SK-N-SH (cell line): ENCODE measurements around the gene VDAC2. TPM values are rescaled to one million over a fixed set of nuclear protein-coding genes. Genes with fewer than 3 reads are reported as not detected.

Experiments
- CTCF ChIA-PET: fragments of 300-600, 350-600 bp; formaldehyde crosslinking; extraction: SDS; loops from one replicate; lab custom pipeline; 2021; lab: Yijun Ruan, JAX
- POLR2A ChIA-PET: fragments of 350-600 bp; sonication (Branson Sonifier 250); formaldehyde crosslinking; extraction: SDS; loops from one replicate; lab custom pipeline; 2020; ENCODE audit warnings: antibody characterized with exemption, inconsistent platforms; lab: Yijun Ruan, JAX
- DNase-seq: peaks from one replicate; pipeline ENCODE4 v3.0.0; 2012
- H2AFZ ChIP-seq: fragments of 200-600 bp; sonication (generic); 2 replicates; pipeline ENCODE4 v1.8.1; 2016; ENCODE audit warnings: antibody characterized with exemption, mild to moderate bottlenecking, low read depth
- H3F3A ChIP-seq: fragments of 200-600 bp; sonication (generic); replicated peaks from 2 replicates; pipeline ENCODE3; 2016; ENCODE audit warnings: antibody characterized with exemption, mild to moderate bottlenecking; ENCODE audit not compliant: insufficient read depth
- H3K27ac ChIP-seq, 2 experiments: fragments of 200-500 bp in 1 of 2; fragments of 200-600 bp in 1 of 2; sonication (Bioruptor generic) in 1 of 2; sonication (generic), shearing (Covaris generic) in 1 of 2; 2 replicates each; pipeline versions ENCODE4 v1.5.1 to v1.6.1; 2014 to 2016; ENCODE audit warnings: low read depth in 2 of 2, inconsistent platforms in 1 of 2, low read length in 1 of 2, mild to moderate bottlenecking in 1 of 2, mixed read lengths in 1 of 2
- H3K27me3 ChIP-seq: fragments of 200-600 bp; sonication (generic), shearing (Covaris generic); 2 replicates; pipeline ENCODE4 v1.6.1; 2016; ENCODE audit warnings: mixed run types; ENCODE audit not compliant: insufficient read depth
- H3K36me3 ChIP-seq, 2 experiments: fragments of 200-500 bp in 1 of 2; fragments of 200-600 bp in 1 of 2; sonication (Bioruptor generic) in 1 of 2; sonication (generic) in 1 of 2; replicated peaks in 1 of 2; 2 replicates each; pipeline versions ENCODE3 to v1.5.1; 2014 to 2016; ENCODE audit warnings: low read length in 1 of 2, mild to moderate bottlenecking in 1 of 2; ENCODE audit not compliant: insufficient read depth in 2 of 2, control insufficient read depth in 1 of 2
- H3K4me1 ChIP-seq, 2 experiments: fragments of 200-500 bp in 1 of 2; fragments of 200-600 bp in 1 of 2; sonication (Bioruptor generic) in 1 of 2; sonication (generic), shearing (Covaris generic) in 1 of 2; 2 replicates each; pipeline versions ENCODE4 v1.5.1 to v1.6.1; 2014 to 2016; ENCODE audit warnings: low read depth in 1 of 2, low read length in 1 of 2, mixed run types in 1 of 2; ENCODE audit not compliant: insufficient read depth in 2 of 2, control insufficient read depth in 1 of 2
- H3K4me2 ChIP-seq: fragments of 200-600 bp; sonication (generic), shearing (Covaris generic); 2 replicates; pipeline ENCODE4 v1.6.1; 2017; ENCODE audit warnings: mixed run types
- H3K4me3 ChIP-seq, 2 experiments: fragments of 200-500 bp in 1 of 2; fragments of 200-600 bp in 1 of 2; sonication (Bioruptor generic) in 1 of 2; sonication (generic), shearing (Covaris generic) in 1 of 2; 2 replicates each; pipeline versions ENCODE4 v1.5.1 to v1.8.1; 2014 to 2016; ENCODE audit warnings: low read depth in 2 of 2, inconsistent platforms in 1 of 2, low read length in 1 of 2, mild to moderate bottlenecking in 1 of 2, mixed read lengths in 1 of 2, moderate library complexity in 1 of 2
- H3K79me2 ChIP-seq: fragments of 200-600 bp; sonication (generic); 2 replicates; pipeline ENCODE4 v1.8.1; 2017; ENCODE audit warnings: mild to moderate bottlenecking; ENCODE audit not compliant: insufficient read depth
- H3K9ac ChIP-seq: fragments of 200-600 bp; sonication (generic); 2 replicates; pipeline ENCODE4 v1.6.1; 2017; ENCODE audit warnings: mixed run types
- H3K9me2 ChIP-seq: fragments of 200-600 bp; sonication (generic); 2 replicates; pipeline ENCODE4 v1.6.1; 2017; ENCODE audit warnings: mixed run types
- H3K9me3 ChIP-seq: fragments of 200-600 bp; sonication (generic); 2 replicates; pipeline ENCODE4 v1.6.1; 2017; ENCODE audit warnings: mixed run types, mild to moderate bottlenecking, moderate library complexity
- H4K20me1 ChIP-seq: fragments of 200-600 bp; sonication (generic); 2 replicates; pipeline ENCODE4 v1.6.1; 2017; ENCODE audit warnings: mild to moderate bottlenecking, mixed run types; ENCODE audit not compliant: insufficient read depth
- EP300 ChIP-seq, 2 experiments: IDR thresholded peaks; 2 replicates each; pipeline versions ENCODE4 v1.4.0 to v1.6.1; 2012; ENCODE audit warnings: borderline replicate concordance in 1 of 2, low read depth in 1 of 2, low read length in 1 of 2
- FOSL2 ChIP-seq: IDR thresholded peaks from 2 replicates; pipeline ENCODE4 v1.4.0; 2012; ENCODE audit warnings: low read depth, mild to moderate bottlenecking, moderate library complexity, borderline replicate concordance
- FOXJ3 ChIP-seq: sonication (generic); formaldehyde crosslinking; IDR thresholded peaks from 2 replicates; pipeline ENCODE4 v1.5.1; 2020; ENCODE audit warnings: mild to moderate bottlenecking, missing genetic modification reagents
- FOXM1 ChIP-seq: IDR thresholded peaks from 2 replicates; pipeline ENCODE4 v1.4.0; 2012; ENCODE audit warnings: low read depth, mild to moderate bottlenecking
- GATA2 ChIP-seq: sonication (generic); formaldehyde crosslinking; IDR thresholded peaks from 2 replicates; pipeline ENCODE4 v1.5.0; 2020; ENCODE audit warnings: mild to moderate bottlenecking, missing genetic modification reagents
- JUND ChIP-seq: IDR thresholded peaks from 2 replicates; pipeline ENCODE4 v1.4.0; 2012
- MEF2A ChIP-seq: IDR thresholded peaks from 2 replicates; pipeline ENCODE4 v1.4.0; 2012; ENCODE audit warnings: low read depth, borderline replicate concordance
- REST ChIP-seq: IDR thresholded peaks from 2 replicates; pipeline ENCODE4 v1.6.1; 2012; ENCODE audit warnings: mild to moderate bottlenecking, low read depth, low read length, moderate library complexity
- RFX5 ChIP-seq: IDR thresholded peaks from 2 replicates; pipeline ENCODE4 v1.6.1; 2012; ENCODE audit warnings: mild to moderate bottlenecking, improper control_type of control experiment, low read length
- RXRA ChIP-seq: IDR thresholded peaks from 2 replicates; pipeline ENCODE4 v1.4.0; 2012; ENCODE audit warnings: low read depth, mild to moderate bottlenecking, borderline replicate concordance
- SIN3A ChIP-seq: IDR thresholded peaks from 2 replicates; pipeline ENCODE4 v1.6.1; 2012; ENCODE audit warnings: low read depth, mild to moderate bottlenecking, low read length, moderate library complexity, borderline replicate concordance
- SMC3 ChIP-seq: IDR thresholded peaks from 2 replicates; pipeline ENCODE4 v1.6.1; 2012; ENCODE audit warnings: low read depth, low read length, improper control_type of control experiment
- TCF12 ChIP-seq: IDR thresholded peaks from 2 replicates; pipeline ENCODE4 v1.4.0; 2012
- WGBS: methylation state at CpG from one replicate; pipeline ENCODE4 v1.1.6; 2017; ENCODE audit warnings: low lambda C conversion rate; 5-methylcytosine and 5-hydroxymethylcytosine counted together
- polyA plus RNA-seq, 3 experiments: library from polyadenylated mRNA; depleted of rRNA; stranded (reverse); fragments of >200 nt; gene quantifications; 2 replicates each; pipeline ENCODE4 v1.2.3, GENCODE V29; 2012
- TF ChIP-seq, protein P1 (sequence below): IDR thresholded peaks from 2 replicates; pipeline ENCODE4 v1.4.0; 2012; ENCODE audit warnings: low read depth, borderline replicate concordance
- TF ChIP-seq, protein P2 (sequence below): IDR thresholded peaks from 2 replicates; pipeline ENCODE4; 2012

The VDAC2 gene
- polyA plus RNA-seq, 1 of the 3 experiments (the other 2 are of a cell fraction): 98.3 TPM

GRCh38 chr10:75244487-75245353 is 34.1 kb downstream of the VDAC2 start:
- H3F3A ChIP-seq: no peaks in the 10 kb centered on the region
- H3K4me1 ChIP-seq: no peaks in the 10 kb centered on the region; a peak in 1 of 4 replicates
- CTCF ChIA-PET: no interaction called here
- H3K27me3 ChIP-seq: no peaks in the 10 kb centered on the region
- POLR2A ChIA-PET: no interaction called here
- H3K9me3 ChIP-seq: no peaks in the 10 kb centered on the region
- H3K9ac ChIP-seq: no peak overlapping the region
- H3K27ac ChIP-seq: no peak overlapping the region
- H3K79me2 ChIP-seq: no peaks in the 10 kb centered on the region
- H2AFZ ChIP-seq: no peak overlapping the region
- no peak overlapping the region for H3K4me3 ChIP-seq
- 80% methylated on average over 6 of the region's 8 CpGs for WGBS
- DNase-seq: no peak
- TF ChIP-seq JUND (no peak), SMC3 (no peak), TCF12 (no peak)
- no peaks in the 10 kb centered on the region for H3K36me3 ChIP-seq
- no peak overlapping the region for H3K4me2 ChIP-seq
- H3K9me2 ChIP-seq: no peaks in the 10 kb centered on the region
- H4K20me1 ChIP-seq: no peaks in the 10 kb centered on the region

DNA sequence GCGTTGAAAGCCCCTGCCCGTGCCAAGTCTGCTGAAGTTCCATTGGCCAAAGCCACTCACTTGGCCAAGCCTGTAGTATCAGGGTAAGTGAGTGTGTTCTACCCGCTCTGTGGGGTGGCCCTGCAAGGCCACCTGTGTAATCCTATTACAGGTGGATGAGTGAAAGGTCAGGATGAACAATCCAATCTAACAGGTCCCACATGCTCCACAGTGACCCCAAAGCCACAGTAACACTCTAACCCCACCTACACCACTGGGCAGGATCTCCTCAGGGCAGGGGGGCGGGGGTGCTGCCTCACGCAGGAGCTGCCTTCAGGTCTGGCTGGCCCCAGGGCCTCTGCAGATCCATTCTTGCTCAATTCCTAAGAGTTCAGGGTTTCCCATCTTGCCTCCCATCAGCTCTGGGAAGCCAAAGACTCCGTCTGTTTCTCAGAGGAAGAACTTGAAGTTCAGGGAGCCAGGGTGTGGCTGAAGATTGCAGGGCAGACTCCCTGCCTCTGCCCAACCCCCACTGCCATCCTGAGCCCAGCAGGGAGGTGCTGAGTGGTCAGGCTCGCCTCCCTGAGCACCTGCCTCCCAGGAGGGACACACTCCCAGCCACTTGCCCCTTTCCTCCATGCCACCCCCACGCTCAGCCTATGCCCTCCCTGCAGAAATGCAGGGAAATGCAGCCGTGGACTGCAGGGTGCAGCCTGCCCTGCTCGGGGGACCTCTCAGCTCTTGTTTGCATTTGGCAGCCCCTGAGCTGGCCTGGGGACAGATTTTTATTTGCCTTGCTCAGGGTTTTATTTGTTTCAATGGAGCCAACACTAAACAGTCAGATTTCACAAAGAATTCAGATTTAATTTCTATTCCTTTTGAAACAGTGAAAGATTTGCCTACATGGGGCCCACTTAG is 35.0 kb downstream of the VDAC2 start:
- Histone ChIP-seq H3K4me2 (no peak overlapping the region), H3F3A (no peaks in the 10 kb centered on the region), H4K20me1 (no peaks in the 10 kb centered on the region), H3K79me2 (no peaks in the 10 kb centered on the region), H3K27me3 (no peaks in the 10 kb centered on the region), H3K9ac (no peak overlapping the region), H3K36me3 (no peaks in the 10 kb centered on the region), H3K9me3 (no peaks in the 10 kb centered on the region), H3K4me3 (no peak overlapping the region), H2AFZ (no peak overlapping the region), H3K4me1 (no peaks in the 10 kb centered on the region), H3K9me2 (no peaks in the 10 kb centered on the region), H3K27ac (no peak overlapping the region)
- TF ChIP-seq FOXM1 (no peak), MEF2A (no peak), GATA2 (CRISPR knock-in tag) (no peak), RFX5 (no peak), SIN3A (no peak), FOSL2 (no peak), RXRA (no peak)
- no peak for DNase-seq
- POLR2A ChIA-PET: no interaction called here
- 77% methylated on average over 5 of the region's 10 CpGs for WGBS
- CTCF ChIA-PET: interaction anchor here (1.2 to 2.9 kb wide), 3 partner anchors 10 to 15 kb away, joined by 3 to 30 read pairs (median 5); partner anchors contain the start of gene COMTD1

- no peaks in the 10 kb centered on the region for H3K79me2 ChIP-seq
- no peak overlapping the region for H3K4me2 ChIP-seq
- no peaks in the 10 kb centered on the region for H3K27me3 ChIP-seq
- H3K36me3 ChIP-seq: no peaks in the 10 kb centered on the region
- H3K27ac ChIP-seq: no peak overlapping the region
- H3K9me3 ChIP-seq: no peaks in the 10 kb centered on the region
- no peaks in the 10 kb centered on the region for H3K4me1 ChIP-seq
- no peak overlapping the region for H2AFZ ChIP-seq
- H3K4me3 ChIP-seq: no peak overlapping the region
- POLR2A ChIA-PET: no interaction called here
- WGBS: 75% methylated on average over 6 of the region's 6 CpGs
- TF ChIP-seq, protein P1, sequence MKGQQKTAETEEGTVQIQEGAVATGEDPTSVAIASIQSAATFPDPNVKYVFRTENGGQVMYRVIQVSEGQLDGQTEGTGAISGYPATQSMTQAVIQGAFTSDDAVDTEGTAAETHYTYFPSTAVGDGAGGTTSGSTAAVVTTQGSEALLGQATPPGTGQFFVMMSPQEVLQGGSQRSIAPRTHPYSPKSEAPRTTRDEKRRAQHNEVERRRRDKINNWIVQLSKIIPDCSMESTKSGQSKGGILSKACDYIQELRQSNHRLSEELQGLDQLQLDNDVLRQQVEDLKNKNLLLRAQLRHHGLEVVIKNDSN: no peak
- TF ChIP-seq EP300 (IDR thresholded peaks at IDR 0.05; ENCODE audit: borderline replicate concordance in 1 of 2, low read depth in 1 of 2, low read length in 1 of 2) (no peak), FOXJ3 (CRISPR knock-in tag) (no peak), REST (no peak)
- TF ChIP-seq, protein P2, sequence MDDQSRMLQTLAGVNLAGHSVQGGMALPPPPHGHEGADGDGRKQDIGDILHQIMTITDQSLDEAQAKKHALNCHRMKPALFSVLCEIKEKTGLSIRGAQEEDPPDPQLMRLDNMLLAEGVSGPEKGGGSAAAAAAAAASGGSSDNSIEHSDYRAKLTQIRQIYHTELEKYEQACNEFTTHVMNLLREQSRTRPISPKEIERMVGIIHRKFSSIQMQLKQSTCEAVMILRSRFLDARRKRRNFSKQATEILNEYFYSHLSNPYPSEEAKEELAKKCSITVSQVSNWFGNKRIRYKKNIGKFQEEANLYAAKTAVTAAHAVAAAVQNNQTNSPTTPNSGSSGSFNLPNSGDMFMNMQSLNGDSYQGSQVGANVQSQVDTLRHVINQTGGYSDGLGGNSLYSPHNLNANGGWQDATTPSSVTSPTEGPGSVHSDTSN: no peak
- TF ChIP-seq, all 33 proteins: peak for 0
- Histone ChIP-seq H4K20me1 (no peaks in the 10 kb centered on the region), H3K9ac (no peak overlapping the region), H3K9me2 (no peaks in the 10 kb centered on the region), H3F3A (no peaks in the 10 kb centered on the region)
- CTCF ChIA-PET: interaction anchor here (1.2 to 2.9 kb wide), 3 partner anchors 11 to 16 kb away, joined by 3 to 30 read pairs (median 5); partner anchors contain the start of gene COMTD1
- DNase-seq: no peak
Observed at GRCh38 chr10:75246506-75246905, 35.9 kb downstream of the VDAC2 start.
